ENCODE measurements around the gene PROSER2.

DNA sequence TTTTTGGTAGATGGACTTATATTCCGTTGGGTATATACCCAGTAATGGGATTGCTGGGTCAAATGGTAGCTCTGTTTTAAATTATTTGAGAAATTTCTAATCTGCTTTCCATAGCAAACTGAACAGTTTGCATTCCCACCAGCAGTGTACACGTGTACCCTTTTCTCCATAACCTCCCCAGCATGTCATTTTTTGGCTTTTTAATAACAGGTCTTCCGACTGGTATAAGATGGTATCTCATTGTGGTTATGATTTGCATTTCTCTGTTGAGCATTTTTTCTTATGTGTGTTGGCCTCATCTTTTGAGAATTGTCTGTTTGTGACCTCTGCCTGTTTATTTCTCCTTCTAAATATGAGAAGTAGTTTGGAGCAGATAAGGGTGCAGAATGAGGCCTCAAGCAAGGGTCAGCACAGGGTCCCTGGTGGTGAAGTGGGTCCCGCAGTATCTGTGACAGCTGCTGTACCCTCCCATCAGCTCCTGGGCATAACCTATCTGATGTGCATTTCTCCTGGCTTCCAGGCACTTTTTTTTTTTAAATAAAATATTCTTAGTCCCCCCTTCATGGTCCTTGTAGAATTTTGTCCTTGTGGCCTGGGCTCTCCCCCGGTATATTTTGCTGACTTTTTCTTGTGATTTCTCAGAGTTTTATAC, 73.5 kb downstream of the PROSER2 start:
- TF ChIP-seq, protein P1, sequence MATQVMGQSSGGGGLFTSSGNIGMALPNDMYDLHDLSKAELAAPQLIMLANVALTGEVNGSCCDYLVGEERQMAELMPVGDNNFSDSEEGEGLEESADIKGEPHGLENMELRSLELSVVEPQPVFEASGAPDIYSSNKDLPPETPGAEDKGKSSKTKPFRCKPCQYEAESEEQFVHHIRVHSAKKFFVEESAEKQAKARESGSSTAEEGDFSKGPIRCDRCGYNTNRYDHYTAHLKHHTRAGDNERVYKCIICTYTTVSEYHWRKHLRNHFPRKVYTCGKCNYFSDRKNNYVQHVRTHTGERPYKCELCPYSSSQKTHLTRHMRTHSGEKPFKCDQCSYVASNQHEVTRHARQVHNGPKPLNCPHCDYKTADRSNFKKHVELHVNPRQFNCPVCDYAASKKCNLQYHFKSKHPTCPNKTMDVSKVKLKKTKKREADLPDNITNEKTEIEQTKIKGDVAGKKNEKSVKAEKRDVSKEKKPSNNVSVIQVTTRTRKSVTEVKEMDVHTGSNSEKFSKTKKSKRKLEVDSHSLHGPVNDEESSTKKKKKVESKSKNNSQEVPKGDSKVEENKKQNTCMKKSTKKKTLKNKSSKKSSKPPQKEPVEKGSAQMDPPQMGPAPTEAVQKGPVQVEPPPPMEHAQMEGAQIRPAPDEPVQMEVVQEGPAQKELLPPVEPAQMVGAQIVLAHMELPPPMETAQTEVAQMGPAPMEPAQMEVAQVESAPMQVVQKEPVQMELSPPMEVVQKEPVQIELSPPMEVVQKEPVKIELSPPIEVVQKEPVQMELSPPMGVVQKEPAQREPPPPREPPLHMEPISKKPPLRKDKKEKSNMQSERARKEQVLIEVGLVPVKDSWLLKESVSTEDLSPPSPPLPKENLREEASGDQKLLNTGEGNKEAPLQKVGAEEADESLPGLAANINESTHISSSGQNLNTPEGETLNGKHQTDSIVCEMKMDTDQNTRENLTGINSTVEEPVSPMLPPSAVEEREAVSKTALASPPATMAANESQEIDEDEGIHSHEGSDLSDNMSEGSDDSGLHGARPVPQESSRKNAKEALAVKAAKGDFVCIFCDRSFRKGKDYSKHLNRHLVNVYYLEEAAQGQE (IDR thresholded peaks at IDR 0.05; ENCODE audit: low read depth), result no peak
- TF ChIP-seq FOXM1 (IDR thresholded peaks at IDR 0.05; ENCODE audit: borderline replicate concordance, low read depth), result no peak
- no peak for TF ChIP-seq YY1 (IDR thresholded peaks at IDR 0.05; ENCODE audit: low read depth)
- TF ChIP-seq, protein P2, sequence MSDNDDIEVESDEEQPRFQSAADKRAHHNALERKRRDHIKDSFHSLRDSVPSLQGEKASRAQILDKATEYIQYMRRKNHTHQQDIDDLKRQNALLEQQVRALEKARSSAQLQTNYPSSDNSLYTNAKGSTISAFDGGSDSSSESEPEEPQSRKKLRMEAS (IDR thresholded peaks at IDR 0.05), result no peak
- TF ChIP-seq CEBPB (IDR thresholded peaks at IDR 0.05), result no peak
- TF ChIP-seq TAF1 (IDR thresholded peaks at IDR 0.05; ENCODE audit: low read depth), result no peak
- TF ChIP-seq TEAD4 (IDR thresholded peaks at IDR 0.05), result no peak
- TF ChIP-seq, protein P3, sequence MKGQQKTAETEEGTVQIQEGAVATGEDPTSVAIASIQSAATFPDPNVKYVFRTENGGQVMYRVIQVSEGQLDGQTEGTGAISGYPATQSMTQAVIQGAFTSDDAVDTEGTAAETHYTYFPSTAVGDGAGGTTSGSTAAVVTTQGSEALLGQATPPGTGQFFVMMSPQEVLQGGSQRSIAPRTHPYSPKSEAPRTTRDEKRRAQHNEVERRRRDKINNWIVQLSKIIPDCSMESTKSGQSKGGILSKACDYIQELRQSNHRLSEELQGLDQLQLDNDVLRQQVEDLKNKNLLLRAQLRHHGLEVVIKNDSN (IDR thresholded peaks at IDR 0.05), result no peak
- no peak for TF ChIP-seq EP300 (IDR thresholded peaks at IDR 0.05; ENCODE audit: borderline replicate concordance)
- TF ChIP-seq RAD21 (IDR thresholded peaks at IDR 0.05; ENCODE audit: low read depth), result no peak
- no peak for TF ChIP-seq NFIC (IDR thresholded peaks at IDR 0.05)
